Epithelial cell of esophagus (primary cell): ENCODE data around the gene HOXB8.

Experiments used
- DNase-seq: peaks from one replicate; pipeline ENCODE4 v3.0.0; 2010; ENCODE audit warnings: low read depth
- H3K4me3 ChIP-seq: 2 replicates; pipeline ENCODE4 v1.5.1; 2011; ENCODE audit warnings: mild to moderate bottlenecking, low read length, control low read depth
- TF ChIP-seq, protein P1 (sequence below): IDR thresholded peaks from 2 replicates; pipeline ENCODE4 v1.5.1; 2011; ENCODE audit warnings: low read depth, mild to moderate bottlenecking, low read length, control low read depth, inconsistent platforms; ENCODE audit not compliant: insufficient read depth; ENCODE audit errors: missing control alignments

Gene HOXB8

DNA sequence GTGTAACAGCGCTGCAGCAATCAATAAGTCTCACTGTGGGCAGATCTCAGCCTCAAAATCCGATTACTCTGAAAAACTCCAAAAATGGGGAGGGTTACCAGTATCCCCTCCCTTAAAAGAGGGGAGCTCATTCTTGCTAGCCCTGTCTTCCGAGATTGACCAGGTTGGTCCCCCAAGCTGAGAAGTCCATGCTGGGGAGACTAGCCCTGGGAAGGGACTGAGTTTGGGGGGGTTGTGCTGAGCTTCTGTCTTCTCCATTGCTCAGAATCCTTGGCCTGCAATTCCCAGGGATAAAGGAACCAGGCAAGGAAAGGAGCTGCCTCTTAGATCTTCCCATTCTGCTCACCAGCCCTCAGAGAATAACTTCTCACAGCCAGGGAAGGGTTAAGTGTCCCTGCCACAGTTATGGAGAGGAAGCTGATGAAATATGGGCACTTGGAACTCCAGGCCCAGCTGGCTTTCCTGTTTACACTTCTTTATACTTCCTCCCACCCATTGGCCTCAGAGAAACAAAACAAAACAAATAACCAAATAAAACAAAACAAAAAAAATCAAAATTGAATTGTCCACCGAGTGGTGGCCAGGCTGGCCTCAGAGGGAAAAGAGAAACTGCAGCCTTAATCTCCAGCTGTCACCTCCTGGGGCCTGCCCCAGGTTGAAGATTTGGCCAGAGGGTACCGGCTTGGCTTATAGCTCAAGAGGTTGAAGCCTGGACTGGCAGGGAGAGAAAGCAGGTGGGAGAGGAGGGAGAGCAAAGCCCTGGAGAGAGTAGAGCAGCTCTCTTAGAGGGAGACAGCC lies 27.6 kb downstream of the HOXB8 start:
- TF ChIP-seq, protein P1, sequence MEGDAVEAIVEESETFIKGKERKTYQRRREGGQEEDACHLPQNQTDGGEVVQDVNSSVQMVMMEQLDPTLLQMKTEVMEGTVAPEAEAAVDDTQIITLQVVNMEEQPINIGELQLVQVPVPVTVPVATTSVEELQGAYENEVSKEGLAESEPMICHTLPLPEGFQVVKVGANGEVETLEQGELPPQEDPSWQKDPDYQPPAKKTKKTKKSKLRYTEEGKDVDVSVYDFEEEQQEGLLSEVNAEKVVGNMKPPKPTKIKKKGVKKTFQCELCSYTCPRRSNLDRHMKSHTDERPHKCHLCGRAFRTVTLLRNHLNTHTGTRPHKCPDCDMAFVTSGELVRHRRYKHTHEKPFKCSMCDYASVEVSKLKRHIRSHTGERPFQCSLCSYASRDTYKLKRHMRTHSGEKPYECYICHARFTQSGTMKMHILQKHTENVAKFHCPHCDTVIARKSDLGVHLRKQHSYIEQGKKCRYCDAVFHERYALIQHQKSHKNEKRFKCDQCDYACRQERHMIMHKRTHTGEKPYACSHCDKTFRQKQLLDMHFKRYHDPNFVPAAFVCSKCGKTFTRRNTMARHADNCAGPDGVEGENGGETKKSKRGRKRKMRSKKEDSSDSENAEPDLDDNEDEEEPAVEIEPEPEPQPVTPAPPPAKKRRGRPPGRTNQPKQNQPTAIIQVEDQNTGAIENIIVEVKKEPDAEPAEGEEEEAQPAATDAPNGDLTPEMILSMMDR = no peak
- DNase-seq = no peak

DNA sequence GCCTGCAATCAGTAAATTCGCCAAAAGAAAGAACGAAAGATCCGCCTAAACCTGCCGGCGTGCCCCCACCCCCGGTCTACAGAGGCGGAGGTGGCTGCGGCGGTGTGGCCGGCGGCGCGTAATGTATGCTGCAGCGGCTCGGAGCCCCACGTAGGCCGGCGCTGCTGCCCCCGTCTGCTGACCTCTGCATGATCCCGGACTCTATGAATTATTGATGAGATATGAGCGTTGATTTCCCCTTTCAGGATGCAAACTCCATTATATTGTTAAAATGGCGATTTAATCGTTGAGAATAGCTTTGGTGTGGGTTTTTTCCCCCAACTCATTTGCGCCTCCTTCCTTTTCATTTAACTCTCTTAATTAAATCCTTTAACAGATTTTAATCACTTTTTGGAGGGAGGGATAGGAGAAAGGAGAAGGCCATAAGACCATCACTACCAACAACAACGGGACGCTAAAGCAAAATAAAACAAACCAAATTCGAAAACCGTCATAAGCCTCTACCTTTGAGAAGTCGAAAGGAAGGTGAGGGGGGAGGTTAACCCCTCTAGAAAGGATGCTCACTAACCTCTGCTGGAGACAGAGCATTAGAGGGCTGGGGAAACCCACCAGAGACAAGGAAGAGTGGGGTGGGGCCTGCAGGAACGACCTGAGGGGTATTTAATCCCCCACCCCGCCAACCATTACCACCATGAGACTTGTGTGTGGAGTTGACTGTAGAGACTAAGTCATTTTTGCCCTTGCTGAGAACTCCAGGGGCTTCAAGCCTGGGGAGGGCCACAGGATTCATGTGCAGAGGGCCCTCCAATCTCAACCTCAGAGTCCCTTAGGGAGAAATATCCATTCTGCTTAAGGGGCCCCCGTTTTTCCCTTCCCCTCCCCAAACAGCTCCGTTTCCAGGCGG lies 28.5 kb downstream of the HOXB8 start:
- TF ChIP-seq, protein P1 = no peak
- H3K4me3 ChIP-seq = no peak overlapping the region
- DNase-seq = no peak

More for the DNA sequence above, 27.6 kb downstream of the HOXB8 start:
- no peak overlapping the region for H3K4me3 ChIP-seq

DNA sequence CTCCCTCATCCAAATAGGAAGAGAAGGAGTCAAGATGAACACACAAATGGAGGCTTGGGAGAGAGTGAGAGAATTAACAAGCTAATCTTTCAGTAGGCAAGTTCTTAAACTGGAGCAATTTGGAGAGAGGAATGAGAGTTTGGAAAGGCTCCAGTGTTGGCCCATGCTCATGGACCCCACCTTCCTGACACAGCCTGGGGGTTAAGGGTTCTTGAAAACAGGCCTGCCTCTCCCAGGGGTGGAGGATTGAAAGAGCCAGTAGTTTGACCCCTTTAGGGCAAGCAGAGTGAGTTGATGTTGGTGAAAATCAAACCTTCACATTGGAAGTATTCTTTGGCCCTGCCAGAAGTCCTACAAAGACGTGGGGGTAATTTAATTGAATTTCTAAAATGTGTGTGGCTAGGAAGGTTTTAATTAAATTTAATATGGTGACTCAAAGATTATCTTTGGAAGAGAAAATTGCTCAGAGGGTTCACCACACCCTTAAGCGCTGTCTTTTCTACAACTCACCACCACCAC lies 30.8 kb downstream of the HOXB8 start:
- H3K4me3 ChIP-seq = no peak overlapping the region
- no peak for DNase-seq
- TF ChIP-seq, protein P1 = no peak

DNA sequence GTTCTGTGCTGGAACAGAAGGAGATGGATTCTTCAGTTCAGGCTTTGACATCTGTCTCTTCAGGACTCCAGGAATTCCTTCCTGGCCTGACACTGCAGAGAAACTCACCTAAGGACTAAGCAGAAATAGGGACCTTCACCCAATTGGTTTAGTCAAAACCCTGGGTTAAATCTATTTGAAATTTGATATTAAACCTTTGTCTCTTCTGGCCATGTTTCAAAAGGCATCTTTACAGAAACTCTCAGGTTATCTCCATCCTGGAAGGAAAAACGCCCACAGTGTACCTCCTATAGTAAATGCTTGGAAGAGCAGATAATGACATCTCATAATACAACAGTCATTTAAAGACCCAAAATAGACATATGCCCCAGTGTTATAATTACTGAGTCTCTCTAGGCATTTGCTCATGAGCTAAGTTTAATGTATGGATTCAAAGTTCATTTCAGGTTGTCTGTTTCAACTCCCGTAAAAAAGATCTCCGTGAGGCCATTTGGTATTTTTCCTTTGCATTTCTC lies 31.3 kb downstream of the HOXB8 start:
- TF ChIP-seq, protein P1 = no peak
- no peak for DNase-seq
- no peak overlapping the region for H3K4me3 ChIP-seq

DNA sequence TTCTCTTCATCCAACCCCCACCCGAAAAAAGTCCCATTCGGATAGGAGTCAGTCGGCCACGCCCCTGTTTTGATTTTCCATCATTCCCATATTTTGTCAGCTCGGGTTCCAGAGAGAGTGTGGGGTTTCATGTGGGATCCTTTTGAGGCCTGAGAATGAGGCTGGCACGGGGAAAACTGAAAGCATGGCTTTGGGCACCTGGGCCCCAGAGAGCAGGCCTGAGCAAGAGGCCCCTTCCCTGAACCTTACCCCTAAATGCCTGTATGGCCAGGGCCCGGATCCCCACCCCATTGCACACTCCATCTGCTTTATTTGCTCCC lies 32.4 kb downstream of the HOXB8 start:
- no peak for DNase-seq
- H3K4me3 ChIP-seq = no peak overlapping the region
- TF ChIP-seq, protein P1 = no peak

DNA sequence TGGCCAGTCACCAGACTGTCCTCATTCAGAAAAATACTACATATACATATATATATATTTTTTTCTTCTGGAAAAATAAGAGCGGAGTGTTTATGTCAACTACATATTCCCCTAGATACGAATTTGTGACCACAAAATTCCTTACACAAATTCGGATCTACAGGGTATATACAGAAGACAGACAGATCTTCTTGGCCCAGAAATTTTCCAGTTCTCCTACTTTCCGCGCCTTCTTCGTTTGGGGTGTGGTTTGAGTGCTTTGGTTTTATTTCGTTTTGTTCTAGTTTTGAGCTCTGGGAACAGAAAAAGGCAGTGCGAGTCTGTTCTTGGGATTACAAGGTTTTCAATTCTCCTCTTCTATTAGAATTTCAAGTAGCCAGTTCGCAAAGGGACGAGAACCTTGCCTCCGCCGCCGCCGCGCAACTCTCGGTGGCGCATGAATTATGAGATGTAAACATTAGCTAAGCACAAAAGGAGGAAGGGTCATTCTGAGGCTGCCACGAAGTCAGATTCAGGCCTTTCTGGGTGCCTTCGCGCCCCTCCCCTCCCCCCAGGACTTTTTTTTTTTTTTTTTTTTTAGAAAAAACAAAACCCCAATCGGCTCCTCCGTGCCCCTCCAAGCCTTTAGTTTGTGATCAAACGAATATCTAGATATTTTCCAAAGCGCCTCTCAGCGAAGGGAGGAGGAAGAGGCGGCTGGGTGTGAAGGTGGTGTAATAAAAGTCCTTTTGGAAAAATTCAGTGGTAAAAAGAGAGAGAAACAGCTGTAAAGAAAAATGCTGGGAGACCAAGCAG lies 35.1 kb downstream of the HOXB8 start:
- TF ChIP-seq, protein P1 = no peak
- no peak for DNase-seq
- H3K4me3 ChIP-seq = no peak overlapping the region
